Panc1 (cell line): Measurements from ENCODE around the gene UBASH3A. TPM values are rescaled to one million over a fixed set of nuclear protein-coding genes. Genes with fewer than 3 reads are reported as not detected.

Experiments
- ATAC-seq: fragments of 200-7000 bp; cut with Tn5 transposase; 2 replicates; pipeline ENCODE4 v1.9.1; 2020; ENCODE audit warnings: mild to moderate bottlenecking, moderate library complexity
- BruUV-seq: library from RNA; stranded (reverse); fragments of 400-500 nt; replicated peaks from 2 replicates; lab custom pipeline; 2021; lab: Mats Ljungman, UMichigan
- CTCF ChIA-PET: fragments of 300-600 bp; sonication (Branson Sonifier 250); formaldehyde crosslinking; loops from one replicate; lab custom pipeline; 2022; ENCODE audit warnings: antibody characterized with exemption; lab: Charles Lee
- POLR2A ChIA-PET: fragments of 300-600 bp; sonication (Branson Sonifier 250); formaldehyde crosslinking; loops from one replicate; lab custom pipeline; 2022; ENCODE audit warnings: antibody characterized with exemption; lab: Charles Lee
- DNase-seq: peaks from one replicate; pipeline ENCODE4 v3.0.0-alpha.2; 2010; ENCODE audit warnings: low read depth, low spot score
- H3K27ac ChIP-seq: 2 replicates; pipeline ENCODE4 v1.5.1; 2011; ENCODE audit warnings: mild to moderate bottlenecking, low read length, inconsistent platforms
- H3K27me3 ChIP-seq: fragments of 200-500 bp; sonication (Bioruptor generic); 2 replicates; pipeline ENCODE4 v1.6.0; 2014; ENCODE audit warnings: low read length, inconsistent platforms; ENCODE audit not compliant: control insufficient read depth, insufficient read depth
- H3K36me3 ChIP-seq: fragments of 200-500 bp; sonication (Bioruptor generic); 2 replicates; pipeline ENCODE4 v1.5.1; 2014; ENCODE audit warnings: inconsistent platforms, mild to moderate bottlenecking, low read length, moderate library complexity; ENCODE audit not compliant: control insufficient read depth, insufficient read depth
- H3K4me1 ChIP-seq: 2 replicates; pipeline ENCODE4 v1.5.1; 2011; ENCODE audit warnings: inconsistent platforms, mild to moderate bottlenecking, low read length, moderate library complexity; ENCODE audit not compliant: control insufficient read depth, insufficient read depth
- H3K4me3 ChIP-seq, 2 experiments: 2 replicates each; pipeline ENCODE4 v1.5.1; 2011 to 2012; ENCODE audit warnings: low read depth in 2 of 2, low read length in 2 of 2, mild to moderate bottlenecking in 2 of 2, inconsistent platforms in 1 of 2, moderate library complexity in 1 of 2
- H3K9me3 ChIP-seq: fragments of 200-500 bp; sonication (Bioruptor generic); 2 replicates; pipeline ENCODE4 v1.5.1; 2014; ENCODE audit warnings: low read depth, mild to moderate bottlenecking, inconsistent platforms, low read length, moderate library complexity; ENCODE audit not compliant: control insufficient read depth, insufficient read depth
- POLR2AphosphoS5 ChIP-seq: IDR thresholded peaks from 2 replicates; pipeline ENCODE4 v1.6.1; 2012; ENCODE audit warnings: mild to moderate bottlenecking, low read depth, low read length, moderate library complexity
- SIN3A ChIP-seq: IDR thresholded peaks from 2 replicates; pipeline ENCODE4 v1.6.1; 2012; ENCODE audit warnings: low read depth, mild to moderate bottlenecking, low read length, moderate library complexity, borderline replicate concordance; ENCODE audit not compliant: insufficient read depth
- TCF7L2 ChIP-seq: IDR thresholded peaks from 2 replicates; pipeline ENCODE4 v1.6.1; 2011; ENCODE audit warnings: mild to moderate bottlenecking, low read depth, low read length, inconsistent platforms
- in situ Hi-C: cut with HindIII; loops from 2 replicates; pipeline ENCODE4 v1.10.0; 2016; ENCODE audit warnings: low sequenced_read_pairs, low pct_unique_long_range_greater_than_20kb
- intact Hi-C: fragments of 100-400 bp; cut with micrococcal nuclease; formaldehyde crosslinking; loops from one replicate; pipeline ENCODE4 v1.10.0; 2022; ENCODE audit not compliant: unreplicated experiment
- total RNA-seq: library from RNA; stranded (reverse); gene quantifications from one replicate; pipeline ENCODE4 v1.2.1, GENCODE V29; 2021; ENCODE audit not compliant: unreplicated experiment
- TF ChIP-seq, protein P1 (sequence below): fragments of 450-650 bp; IDR thresholded peaks from 2 replicates; pipeline ENCODE4 v1.5.1; 2017; ENCODE audit warnings: mild to moderate bottlenecking
- TF ChIP-seq, protein P2 (sequence below), 2 experiments: IDR thresholded peaks; 2 replicates each; pipeline ENCODE4 v1.6.1; 2011 to 2012; ENCODE audit warnings: low read depth in 2 of 2, control low read depth in 1 of 2, low read length in 1 of 2, mild to moderate bottlenecking in 1 of 2, moderate library complexity in 1 of 2; ENCODE audit not compliant: insufficient read depth in 1 of 2

UBASH3A gene
- total RNA-seq, 1 experiment from 2014 or later: 0.33 TPM

DNA sequence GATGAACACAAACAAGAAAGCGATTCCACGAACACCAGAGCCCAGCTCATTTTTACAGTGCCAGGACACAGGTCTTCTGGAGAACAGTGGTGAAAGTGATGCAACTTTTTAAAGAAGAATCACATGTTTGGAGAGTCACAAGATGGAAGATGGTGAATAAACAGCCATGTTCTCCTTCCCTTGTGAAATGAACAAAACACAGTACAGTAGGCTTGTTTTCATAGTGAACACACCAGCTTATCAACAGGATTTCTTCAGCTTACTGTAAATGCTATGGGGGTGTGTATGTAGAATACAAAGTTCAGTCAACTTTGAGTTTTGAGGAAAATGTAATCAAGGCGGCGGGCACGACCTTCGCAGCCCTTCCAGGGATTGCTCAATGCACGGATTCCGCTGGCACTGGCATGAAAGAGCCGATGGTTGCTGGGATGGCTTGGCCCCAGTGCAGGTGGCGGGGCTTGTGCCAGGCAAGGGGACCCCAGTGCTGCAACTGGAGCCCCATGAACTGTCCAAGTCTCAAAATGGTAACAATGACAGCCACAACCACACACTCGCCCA, 17.6 kb upstream of the UBASH3A start:
- ATAC-seq: no peak
- TF ChIP-seq POLR2AphosphoS5 (no peak), TCF7L2 (no peak)
- TF ChIP-seq, protein P1, sequence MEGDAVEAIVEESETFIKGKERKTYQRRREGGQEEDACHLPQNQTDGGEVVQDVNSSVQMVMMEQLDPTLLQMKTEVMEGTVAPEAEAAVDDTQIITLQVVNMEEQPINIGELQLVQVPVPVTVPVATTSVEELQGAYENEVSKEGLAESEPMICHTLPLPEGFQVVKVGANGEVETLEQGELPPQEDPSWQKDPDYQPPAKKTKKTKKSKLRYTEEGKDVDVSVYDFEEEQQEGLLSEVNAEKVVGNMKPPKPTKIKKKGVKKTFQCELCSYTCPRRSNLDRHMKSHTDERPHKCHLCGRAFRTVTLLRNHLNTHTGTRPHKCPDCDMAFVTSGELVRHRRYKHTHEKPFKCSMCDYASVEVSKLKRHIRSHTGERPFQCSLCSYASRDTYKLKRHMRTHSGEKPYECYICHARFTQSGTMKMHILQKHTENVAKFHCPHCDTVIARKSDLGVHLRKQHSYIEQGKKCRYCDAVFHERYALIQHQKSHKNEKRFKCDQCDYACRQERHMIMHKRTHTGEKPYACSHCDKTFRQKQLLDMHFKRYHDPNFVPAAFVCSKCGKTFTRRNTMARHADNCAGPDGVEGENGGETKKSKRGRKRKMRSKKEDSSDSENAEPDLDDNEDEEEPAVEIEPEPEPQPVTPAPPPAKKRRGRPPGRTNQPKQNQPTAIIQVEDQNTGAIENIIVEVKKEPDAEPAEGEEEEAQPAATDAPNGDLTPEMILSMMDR: no peak
- TF ChIP-seq, protein P2, sequence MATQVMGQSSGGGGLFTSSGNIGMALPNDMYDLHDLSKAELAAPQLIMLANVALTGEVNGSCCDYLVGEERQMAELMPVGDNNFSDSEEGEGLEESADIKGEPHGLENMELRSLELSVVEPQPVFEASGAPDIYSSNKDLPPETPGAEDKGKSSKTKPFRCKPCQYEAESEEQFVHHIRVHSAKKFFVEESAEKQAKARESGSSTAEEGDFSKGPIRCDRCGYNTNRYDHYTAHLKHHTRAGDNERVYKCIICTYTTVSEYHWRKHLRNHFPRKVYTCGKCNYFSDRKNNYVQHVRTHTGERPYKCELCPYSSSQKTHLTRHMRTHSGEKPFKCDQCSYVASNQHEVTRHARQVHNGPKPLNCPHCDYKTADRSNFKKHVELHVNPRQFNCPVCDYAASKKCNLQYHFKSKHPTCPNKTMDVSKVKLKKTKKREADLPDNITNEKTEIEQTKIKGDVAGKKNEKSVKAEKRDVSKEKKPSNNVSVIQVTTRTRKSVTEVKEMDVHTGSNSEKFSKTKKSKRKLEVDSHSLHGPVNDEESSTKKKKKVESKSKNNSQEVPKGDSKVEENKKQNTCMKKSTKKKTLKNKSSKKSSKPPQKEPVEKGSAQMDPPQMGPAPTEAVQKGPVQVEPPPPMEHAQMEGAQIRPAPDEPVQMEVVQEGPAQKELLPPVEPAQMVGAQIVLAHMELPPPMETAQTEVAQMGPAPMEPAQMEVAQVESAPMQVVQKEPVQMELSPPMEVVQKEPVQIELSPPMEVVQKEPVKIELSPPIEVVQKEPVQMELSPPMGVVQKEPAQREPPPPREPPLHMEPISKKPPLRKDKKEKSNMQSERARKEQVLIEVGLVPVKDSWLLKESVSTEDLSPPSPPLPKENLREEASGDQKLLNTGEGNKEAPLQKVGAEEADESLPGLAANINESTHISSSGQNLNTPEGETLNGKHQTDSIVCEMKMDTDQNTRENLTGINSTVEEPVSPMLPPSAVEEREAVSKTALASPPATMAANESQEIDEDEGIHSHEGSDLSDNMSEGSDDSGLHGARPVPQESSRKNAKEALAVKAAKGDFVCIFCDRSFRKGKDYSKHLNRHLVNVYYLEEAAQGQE (IDR thresholded peaks at IDR 0.05; ENCODE audit: insufficient read depth in 1 of 2, low read depth in 2 of 2, low read length in 1 of 2): no peak
- CTCF ChIA-PET: no interaction called here
- no peak for DNase-seq
- Histone ChIP-seq H3K9me3 (no peaks in the 10 kb centered on the region), H3K27ac (no peak overlapping the region), H3K4me3 (no peak overlapping the region), H3K36me3 (no peaks in the 10 kb centered on the region), H3K27me3 (no peaks in the 10 kb centered on the region), H3K4me1 (no peaks in the 10 kb centered on the region)
- no TSS peak for BruUV-seq
- in situ Hi-C loops (no loop called here), intact Hi-C loops (loop anchor here (10.0 kb wide), 1 partner anchor 241 kb away; no protein-coding TSS in a partner anchor)
- POLR2A ChIA-PET: no interaction called here

DNA sequence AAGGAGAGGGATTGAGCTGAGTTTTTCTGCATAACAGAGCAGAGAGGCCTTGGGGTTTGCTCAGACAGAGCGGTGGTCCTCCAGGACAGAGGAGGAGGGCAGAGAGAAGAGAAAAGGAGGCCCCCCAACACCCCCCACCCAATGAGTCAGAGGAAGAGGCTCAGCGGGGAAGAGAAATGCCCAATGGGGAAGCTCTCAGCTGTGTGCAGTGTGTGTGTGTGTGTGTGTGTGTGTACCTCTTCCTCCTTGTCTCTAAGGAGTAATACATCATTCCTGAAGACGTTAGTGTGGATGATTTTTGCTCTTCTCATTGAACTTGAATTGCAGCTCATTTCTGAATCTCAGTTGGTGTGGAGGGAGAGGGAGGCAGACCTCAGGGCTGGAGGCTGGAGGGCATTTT, 16.5 kb upstream of the UBASH3A start:
- BruUV-seq: no TSS peak
- no peak overlapping the region for H3K4me3 ChIP-seq
- in situ Hi-C loops (no loop called here), intact Hi-C loops (loop anchor here (10.0 kb wide), 1 partner anchor 242 kb away; no protein-coding TSS in a partner anchor)
- ATAC-seq (no peak), DNase-seq (no peak)
- H3K9me3 ChIP-seq: no peaks in the 10 kb centered on the region
- no peak for TF ChIP-seq TCF7L2
- TF ChIP-seq, protein P1: no peak
- TF ChIP-seq, protein P2 (IDR thresholded peaks at IDR 0.05; ENCODE audit: insufficient read depth in 1 of 2, low read depth in 2 of 2, low read length in 1 of 2): no peak
- no peak for TF ChIP-seq POLR2AphosphoS5
- TF ChIP-seq SIN3A: no peak
- H3K36me3 ChIP-seq: no peaks in the 10 kb centered on the region
- CTCF ChIA-PET: no interaction called here
- no peak overlapping the region for H3K27ac ChIP-seq
- no peaks in the 10 kb centered on the region for H3K4me1 ChIP-seq
- no peaks in the 10 kb centered on the region for H3K27me3 ChIP-seq
- POLR2A ChIA-PET: no interaction called here
